A549 (cell line): ENCODE measurements around the gene RAB1B. TPM values are rescaled to one million over a fixed set of nuclear protein-coding genes. Genes with fewer than 3 reads are reported as not detected.

Source experiments
- ATAC-seq, 2 experiments: fragments of 200-7000 bp in 1 of 2; fragments of >200 bp in 1 of 2; cut with Nextera tagmentation in 1 of 2; cut with Tn5 transposase in 1 of 2; 3 replicates each; pipeline versions ENCODE4 v1.8.0 to v1.9.1; 2018 to 2020; ENCODE audit warnings: mild to moderate bottlenecking in 1 of 2, moderate library complexity in 1 of 2
- CTCF ChIA-PET: fragments of 300-600 bp; sonication (Branson Sonifier 250); formaldehyde crosslinking; extraction: SDS; loops from one replicate; lab custom pipeline; 2021; ENCODE audit warnings: antibody characterized with exemption, inconsistent platforms; lab: Yijun Ruan, JAX
- POLR2A ChIA-PET: fragments of 350-600 bp; formaldehyde crosslinking; extraction: SDS; loops from one replicate; lab custom pipeline; 2021; ENCODE audit warnings: antibody characterized with exemption, inconsistent platforms; lab: Yijun Ruan, JAX
- DNase-seq, 2 experiments: peaks; one replicate each; pipeline versions ENCODE4 v3.0.0 to v3.0.0-alpha.2; 2011 to 2016; ENCODE audit warnings: low read depth in 1 of 2, low spot score in 1 of 2
- FAIRE-seq: peaks from 2 replicates; lab custom pipeline; 2011; peaks lifted over from hg19 to GRCh38; lab: Jason Lieb, UNC
- H3K27ac ChIP-seq, 2 experiments: fragments of >200 bp; sonication (Bioruptor Twin); formaldehyde crosslinking; 3 replicates each; pipeline ENCODE4 v1.5.1; 2016 to 2017
- H3K4me1 ChIP-seq: fragments of >200 bp; sonication (Bioruptor Twin); formaldehyde crosslinking; 3 replicates; pipeline ENCODE4 v1.6.1; 2016
- H3K4me2 ChIP-seq: fragments of >200 bp; sonication (Bioruptor Twin); formaldehyde crosslinking; 3 replicates; pipeline ENCODE4 v1.6.1; 2016
- H3K4me3 ChIP-seq: fragments of >200 bp; sonication (Bioruptor Twin); formaldehyde crosslinking; 3 replicates; pipeline ENCODE4 v1.5.1; 2016
- H3K9me3 ChIP-seq: fragments of >200 bp; sonication (Bioruptor Twin); formaldehyde crosslinking; 3 replicates; pipeline ENCODE4 v1.6.1; 2016
- BCL3 ChIP-seq: fragments of >200 bp; sonication (Bioruptor Twin); formaldehyde crosslinking; IDR thresholded peaks from 3 replicates; pipeline ENCODE4 v1.6.1; 2016
- BHLHE40 ChIP-seq: IDR thresholded peaks from 2 replicates; pipeline ENCODE4 v1.6.1; 2012; ENCODE audit warnings: low read depth, low read length, inconsistent platforms
- CBX2 ChIP-seq: fragments of 200-600 bp; sonication (generic); IDR thresholded peaks from 2 replicates; pipeline ENCODE4 v1.6.1; 2016; ENCODE audit warnings: low read depth, mild to moderate bottlenecking, borderline replicate concordance
- CTCF ChIP-seq: fragments of >200 bp; sonication (Bioruptor Twin); formaldehyde crosslinking; IDR thresholded peaks from 3 replicates; pipeline ENCODE4 v1.5.1; 2016
- ESRRA ChIP-seq: fragments of 150-350 bp; IDR thresholded peaks from 2 replicates; pipeline ENCODE4 v1.6.1; 2014; ENCODE audit warnings: mild to moderate bottlenecking, low read length, borderline replicate concordance
- FOSB ChIP-seq: fragments of 250-450 bp; sonication (Bioruptor Pico); IDR thresholded peaks from 2 replicates; pipeline ENCODE4 v1.5.0; 2020; ENCODE audit warnings: mild to moderate bottlenecking, moderate library complexity
- FOSL2 ChIP-seq, 2 experiments: fragments of 450-650 bp in 1 of 2; fragments of >200 bp in 1 of 2; sonication (Bioruptor Twin) in 1 of 2; formaldehyde crosslinking; IDR thresholded peaks; 2 replicates each; pipeline versions ENCODE4 v1.5.0 to v1.6.1; 2016 to 2020; ENCODE audit warnings: mild to moderate bottlenecking in 1 of 2, moderate library complexity in 1 of 2
- FOXS1 ChIP-seq: fragments of 250-450 bp; sonication (Bioruptor Pico); IDR thresholded peaks from 2 replicates; pipeline ENCODE4 v1.5.0; 2020; ENCODE audit warnings: mild to moderate bottlenecking, moderate library complexity
- HDAC2 ChIP-seq: fragments of 200-600 bp; sonication (generic); IDR thresholded peaks from 2 replicates; pipeline ENCODE4 v1.6.1; 2016
- HMGXB4 ChIP-seq: fragments of 250-450 bp; sonication (Bioruptor Pico); IDR thresholded peaks from 2 replicates; pipeline ENCODE4 v1.5.0; 2021; ENCODE audit warnings: mild to moderate bottlenecking, moderate library complexity, borderline replicate concordance
- HOXA7 ChIP-seq: fragments of 250-450 bp; sonication (Bioruptor Pico); IDR thresholded peaks from 2 replicates; pipeline ENCODE4 v1.5.0; 2020; ENCODE audit warnings: mild to moderate bottlenecking, moderate library complexity
- NPAS2 ChIP-seq: fragments of 250-450 bp; sonication (Bioruptor Pico); IDR thresholded peaks from 2 replicates; pipeline ENCODE4 v1.8.0; 2022; ENCODE audit warnings: mild to moderate bottlenecking, moderate library complexity, borderline replicate concordance
- POLR2A ChIP-seq: IDR thresholded peaks from 2 replicates; pipeline ENCODE4 v1.6.1; 2012; ENCODE audit warnings: mild to moderate bottlenecking, low read length
- RAD21 ChIP-seq, 2 experiments: fragments of >200 bp in 1 of 2; sonication (Bioruptor Twin) in 1 of 2; formaldehyde crosslinking in 1 of 2; IDR thresholded peaks in 1 of 2; conservative IDR thresholded peaks in 1 of 2; 2 replicates in 1 of 2; 3 replicates in 1 of 2; pipeline ENCODE4 v1.6.1; 2012 to 2018; ENCODE audit warnings: inconsistent platforms in 1 of 2
- RCOR1 ChIP-seq: fragments of 150-350 bp; IDR thresholded peaks from 2 replicates; pipeline ENCODE4 v1.6.1; 2014; ENCODE audit warnings: antibody characterized with exemption, low read length, low read depth
- SMC3 ChIP-seq: fragments of >200 bp; sonication (Bioruptor Twin); formaldehyde crosslinking; IDR thresholded peaks from 3 replicates; pipeline ENCODE4 v1.6.1; 2018; ENCODE audit warnings: inconsistent platforms
- ZFP36 ChIP-seq: fragments of 450-650 bp; IDR thresholded peaks from 2 replicates; pipeline ENCODE4 v1.6.1; 2014; ENCODE audit warnings: borderline replicate concordance; ENCODE audit not compliant: partially characterized antibody
- WGBS: methylation state at CpG from one replicate; pipeline ENCODE4 v1.1.6; 2017; ENCODE audit errors: missing lambda C conversion rate; 5-methylcytosine and 5-hydroxymethylcytosine counted together
- polyA plus RNA-seq, 4 experiments: library from polyadenylated mRNA; depleted of rRNA in 3 of 4; stranded (reverse); fragments of >200 nt; fragmentation: RNase III in 1 of 4; extraction: RNeasy Plus Mini Kit Qiagen cat#74134 plus additional on column Dnase treatment in 1 of 4; gene quantifications; 2 replicates in 3 of 4; 3 replicates in 1 of 4; pipeline ENCODE4 v1.2.3, GENCODE V29; 2011 to 2017

Gene RAB1B
- polyA plus RNA-seq, 2 of the 4 experiments (the other 2 are of a cell fraction) = 87.8 to 147 TPM

GRCh38 chr11:66326261-66327111 lies 58.0 kb downstream of the RAB1B start:
- 62% methylated on average over 9 of the region's 21 CpGs for WGBS
- peak; percentile 12 to 21; a peak in 3 of 6 replicates for ATAC-seq
- CTCF ChIA-PET = interaction anchor here (0.6 to 2.2 kb wide), 12 partner anchors 9 to 62 kb away, joined by 3 to 37 read pairs (median 4); partner anchors contain the start of genes BRMS1, CD248 and RIN1
- no peak for DNase-seq
- Histone ChIP-seq H3K9me3 (no peaks in the 10 kb centered on the region), H3K27ac (peak overlapping the region; percentile 48 to 88), H3K4me3 (no peak overlapping the region), H3K4me1 (peaks cover 37% of the 10 kb centered on the region), H3K4me2 (peak overlapping the region; percentile 50)
- no peak for FAIRE-seq
- TF ChIP-seq HDAC2 (no peak), CTCF (no peak), FOSB (no peak), SMC3 (no peak), HOXA7 (CRISPR knock-in tag) (no peak), CBX2 (no peak), RAD21 (conservative IDR thresholded peaks at IDR 0.05 in 1 of 2, IDR thresholded peaks at IDR 0.05 in 1 of 2) (no peak), FOSL2 (IDR thresholded peaks at IDR 0.05) (no peak), FOSL2 (CRISPR knock-in tag; IDR thresholded peaks at IDR 0.05) (no peak), BHLHE40 (no peak), ESRRA (no peak), NPAS2 (CRISPR knock-in tag) (no peak), POLR2A (no peak), RCOR1 (no peak), ZFP36 (no peak), HMGXB4 (CRISPR knock-in tag) (no peak), FOXS1 (CRISPR knock-in tag) (no peak), BCL3 (no peak)
- POLR2A ChIA-PET = interaction anchor here (0.8 to 1.3 kb wide), 2 partner anchors 9 to 14 kb away, joined by 3 to 11 read pairs; no protein-coding TSS in a partner anchor

Other genes starting within 250 kb of the RAB1B start
- 0.54 and 0.97 TPM in 2 replicates for gene CATSPER1, start 242.2 kb upstream of the RAB1B start, polyA plus RNA-seq (2011; rRNA removed)
- gene CATSPER1, start 242.2 kb upstream of the RAB1B start, polyA plus RNA-seq (2017; fragmentation: RNase III; extraction: RNeasy Plus Mini Kit Qiagen cat#74134 plus additional on column Dnase treatment) = 0.46 to 0.75 TPM (median 0.70 TPM) in 3 replicates
- not detected in 2 replicates for gene GAL3ST3, start 219.5 kb upstream of the RAB1B start, polyA plus RNA-seq (2011; rRNA removed)
- not detected in 3 replicates for gene GAL3ST3, start 219.5 kb upstream of the RAB1B start, polyA plus RNA-seq (2017; fragmentation: RNase III; extraction: RNeasy Plus Mini Kit Qiagen cat#74134 plus additional on column Dnase treatment)
- gene SF3B2, start 216.3 kb upstream of the RAB1B start, polyA plus RNA-seq (2011; rRNA removed) = 107 and 108 TPM in 2 replicates
- gene SF3B2, start 216.3 kb upstream of the RAB1B start, polyA plus RNA-seq (2017; fragmentation: RNase III; extraction: RNeasy Plus Mini Kit Qiagen cat#74134 plus additional on column Dnase treatment) = 169 to 184 TPM (median 182 TPM) in 3 replicates
- 48.2 and 71.7 TPM in 2 replicates for gene PACS1, start 198.4 kb upstream of the RAB1B start, polyA plus RNA-seq (2011; rRNA removed)
- 49.4 to 64.0 TPM (median 59.1 TPM) in 3 replicates for gene PACS1, start 198.4 kb upstream of the RAB1B start, polyA plus RNA-seq (2017; fragmentation: RNase III; extraction: RNeasy Plus Mini Kit Qiagen cat#74134 plus additional on column Dnase treatment)
- 13.7 and 13.8 TPM in 2 replicates for gene KLC2, start 10.9 kb upstream of the RAB1B start, polyA plus RNA-seq (2011; rRNA removed)
- gene KLC2, start 10.9 kb upstream of the RAB1B start, polyA plus RNA-seq (2017; fragmentation: RNase III; extraction: RNeasy Plus Mini Kit Qiagen cat#74134 plus additional on column Dnase treatment) = 35.1 to 35.8 TPM (median 35.2 TPM) in 3 replicates
- 0.95 and 0.98 TPM in 2 replicates for gene CNIH2, start 9.5 kb downstream of the RAB1B start, polyA plus RNA-seq (2011; rRNA removed)
- 1.1 to 1.5 TPM (median 1.3 TPM) in 3 replicates for gene CNIH2, start 9.5 kb downstream of the RAB1B start, polyA plus RNA-seq (2017; fragmentation: RNase III; extraction: RNeasy Plus Mini Kit Qiagen cat#74134 plus additional on column Dnase treatment)
- gene YIF1A, start 20.5 kb downstream of the RAB1B start, polyA plus RNA-seq (2011; rRNA removed) = 99.7 and 132 TPM in 2 replicates
- gene YIF1A, start 20.5 kb downstream of the RAB1B start, polyA plus RNA-seq (2017; fragmentation: RNase III; extraction: RNeasy Plus Mini Kit Qiagen cat#74134 plus additional on column Dnase treatment) = 79.7 to 91.3 TPM (median 82.0 TPM) in 3 replicates
- gene TMEM151A, start 23.3 kb downstream of the RAB1B start, polyA plus RNA-seq (2011; rRNA removed) = 0.44 and 0.62 TPM in 2 replicates
- 1.3 to 1.8 TPM (median 1.6 TPM) in 3 replicates for gene TMEM151A, start 23.3 kb downstream of the RAB1B start, polyA plus RNA-seq (2017; fragmentation: RNase III; extraction: RNeasy Plus Mini Kit Qiagen cat#74134 plus additional on column Dnase treatment)
- 0.03 TPM in 1 of 2 replicates, not detected in the other for gene CD248, start 48.4 kb downstream of the RAB1B start, polyA plus RNA-seq (2011; rRNA removed)
- gene CD248, start 48.4 kb downstream of the RAB1B start, polyA plus RNA-seq (2017; fragmentation: RNase III; extraction: RNeasy Plus Mini Kit Qiagen cat#74134 plus additional on column Dnase treatment) = not detected in 3 replicates
- gene RIN1, start 67.8 kb downstream of the RAB1B start, polyA plus RNA-seq (2011; rRNA removed) = 2.0 and 2.3 TPM in 2 replicates
- gene RIN1, start 67.8 kb downstream of the RAB1B start, polyA plus RNA-seq (2017; fragmentation: RNase III; extraction: RNeasy Plus Mini Kit Qiagen cat#74134 plus additional on column Dnase treatment) = 9.3 to 10.6 TPM (median 9.7 TPM) in 3 replicates
- 47.4 and 56.2 TPM in 2 replicates for gene BRMS1, start 76.5 kb downstream of the RAB1B start, polyA plus RNA-seq (2011; rRNA removed)
- 87.5 to 90.8 TPM (median 89.9 TPM) in 3 replicates for gene BRMS1, start 76.5 kb downstream of the RAB1B start, polyA plus RNA-seq (2017; fragmentation: RNase III; extraction: RNeasy Plus Mini Kit Qiagen cat#74134 plus additional on column Dnase treatment)
- gene B4GAT1, start 79.0 kb downstream of the RAB1B start, polyA plus RNA-seq (2011; rRNA removed) = 11.0 and 12.2 TPM in 2 replicates
- 15.3 to 18.7 TPM (median 18.0 TPM) in 3 replicates for gene B4GAT1, start 79.0 kb downstream of the RAB1B start, polyA plus RNA-seq (2017; fragmentation: RNase III; extraction: RNeasy Plus Mini Kit Qiagen cat#74134 plus additional on column Dnase treatment)
- 2.6 and 3.9 TPM in 2 replicates for gene SLC29A2, start 103.1 kb downstream of the RAB1B start, polyA plus RNA-seq (2011; rRNA removed)
- 4.3 to 7.6 TPM (median 6.4 TPM) in 3 replicates for gene SLC29A2, start 103.1 kb downstream of the RAB1B start, polyA plus RNA-seq (2017; fragmentation: RNase III; extraction: RNeasy Plus Mini Kit Qiagen cat#74134 plus additional on column Dnase treatment)
- gene NPAS4, start 152.4 kb downstream of the RAB1B start, polyA plus RNA-seq (2011; rRNA removed) = not detected in 2 replicates
- 0.03 TPM in 1 of 3 replicates, not detected in the others for gene NPAS4, start 152.4 kb downstream of the RAB1B start, polyA plus RNA-seq (2017; fragmentation: RNase III; extraction: RNeasy Plus Mini Kit Qiagen cat#74134 plus additional on column Dnase treatment)
- 62.9 and 70.1 TPM in 2 replicates for gene MRPL11, start 170.2 kb downstream of the RAB1B start, polyA plus RNA-seq (2011; rRNA removed)
- 71.9 to 73.8 TPM (median 73.5 TPM) in 3 replicates for gene MRPL11, start 170.2 kb downstream of the RAB1B start, polyA plus RNA-seq (2017; fragmentation: RNase III; extraction: RNeasy Plus Mini Kit Qiagen cat#74134 plus additional on column Dnase treatment)
- 2.3 and 2.7 TPM in 2 replicates for gene PELI3, start 198.3 kb downstream of the RAB1B start, polyA plus RNA-seq (2011; rRNA removed)
- 4.4 to 5.7 TPM (median 5.6 TPM) in 3 replicates for gene PELI3, start 198.3 kb downstream of the RAB1B start, polyA plus RNA-seq (2017; fragmentation: RNase III; extraction: RNeasy Plus Mini Kit Qiagen cat#74134 plus additional on column Dnase treatment)
- gene DPP3, start 211.8 kb downstream of the RAB1B start, polyA plus RNA-seq (2011; rRNA removed) = 52.2 TPM in 2 replicates
- gene DPP3, start 211.8 kb downstream of the RAB1B start, polyA plus RNA-seq (2017; fragmentation: RNase III; extraction: RNeasy Plus Mini Kit Qiagen cat#74134 plus additional on column Dnase treatment) = 70.5 to 71.7 TPM (median 71.1 TPM) in 3 replicates
- gene BBS1, start 242.0 kb downstream of the RAB1B start, polyA plus RNA-seq (2011; rRNA removed) = 12.5 and 14.7 TPM in 2 replicates
- gene BBS1, start 242.0 kb downstream of the RAB1B start, polyA plus RNA-seq (2017; fragmentation: RNase III; extraction: RNeasy Plus Mini Kit Qiagen cat#74134 plus additional on column Dnase treatment) = 10.9 to 13.4 TPM (median 12.5 TPM) in 3 replicates